ENCODE results near the gene ATXN10. TPM values are rescaled to one million over a fixed set of nuclear protein-coding genes. Genes with fewer than 3 reads are reported as not detected.

Gene ATXN10
- total RNA-seq, 1 experiment from 2014 or later = 303 TPM

DNA sequence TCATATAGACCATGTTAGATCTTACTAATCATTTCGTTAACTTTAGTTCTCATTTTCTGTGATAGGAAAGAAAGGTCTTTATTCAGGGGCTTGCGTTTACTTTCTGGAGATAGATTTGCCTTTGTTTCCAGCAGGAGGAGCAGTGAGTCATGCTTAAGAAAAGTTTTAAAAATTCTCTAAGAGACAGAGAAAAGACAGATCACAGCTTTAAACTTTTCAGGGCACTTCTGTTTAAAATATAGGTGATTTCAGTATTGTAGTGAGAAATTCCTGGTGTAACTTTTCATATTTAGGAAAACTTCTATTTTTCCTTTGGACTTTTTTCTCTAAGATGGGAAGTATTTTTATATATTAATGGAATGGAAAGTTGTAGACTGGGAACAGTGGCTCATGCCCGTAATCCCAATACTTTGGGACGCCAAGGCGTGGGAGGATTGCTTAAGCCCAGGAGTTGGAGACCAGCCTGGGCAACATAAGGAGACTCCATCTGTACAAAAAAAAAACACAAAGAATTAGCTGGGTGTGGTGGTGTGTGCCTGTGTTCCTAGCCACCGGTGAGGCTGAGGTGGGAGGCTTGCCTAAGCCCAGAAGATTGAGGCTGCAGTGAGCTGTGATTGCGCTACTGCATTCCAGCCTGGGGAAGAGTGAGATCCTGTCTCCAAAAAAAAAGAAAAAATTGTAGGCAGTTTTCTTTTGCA lies 60.3 kb downstream of the ATXN10 start:
- H3K27ac ChIP-seq = 0 out of 2 replicates have a peak overlapping the region, but pooled peaks have one; percentile 24
- TF ChIP-seq, protein P1, sequence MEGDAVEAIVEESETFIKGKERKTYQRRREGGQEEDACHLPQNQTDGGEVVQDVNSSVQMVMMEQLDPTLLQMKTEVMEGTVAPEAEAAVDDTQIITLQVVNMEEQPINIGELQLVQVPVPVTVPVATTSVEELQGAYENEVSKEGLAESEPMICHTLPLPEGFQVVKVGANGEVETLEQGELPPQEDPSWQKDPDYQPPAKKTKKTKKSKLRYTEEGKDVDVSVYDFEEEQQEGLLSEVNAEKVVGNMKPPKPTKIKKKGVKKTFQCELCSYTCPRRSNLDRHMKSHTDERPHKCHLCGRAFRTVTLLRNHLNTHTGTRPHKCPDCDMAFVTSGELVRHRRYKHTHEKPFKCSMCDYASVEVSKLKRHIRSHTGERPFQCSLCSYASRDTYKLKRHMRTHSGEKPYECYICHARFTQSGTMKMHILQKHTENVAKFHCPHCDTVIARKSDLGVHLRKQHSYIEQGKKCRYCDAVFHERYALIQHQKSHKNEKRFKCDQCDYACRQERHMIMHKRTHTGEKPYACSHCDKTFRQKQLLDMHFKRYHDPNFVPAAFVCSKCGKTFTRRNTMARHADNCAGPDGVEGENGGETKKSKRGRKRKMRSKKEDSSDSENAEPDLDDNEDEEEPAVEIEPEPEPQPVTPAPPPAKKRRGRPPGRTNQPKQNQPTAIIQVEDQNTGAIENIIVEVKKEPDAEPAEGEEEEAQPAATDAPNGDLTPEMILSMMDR (conservative IDR thresholded peaks at IDR 0.05) = peak; percentile 61
- no peak for TF ChIP-seq EZH2 (IDR thresholded peaks at IDR 0.05; ENCODE audit: low read depth)
- H2AFZ ChIP-seq = no peak overlapping the region
- POLR2A ChIA-PET (ENCODE audit: unreplicated experiment) = no interaction called here
- no peaks in the 10 kb centered on the region for H3K9me2 ChIP-seq (ENCODE audit: insufficient read depth)
- intact Hi-C loops (cut with micrococcal nuclease; ENCODE audit: unreplicated experiment) = no loop called here
- no peaks in the 10 kb centered on the region for H3K9me3 ChIP-seq (ENCODE audit: insufficient read depth, low read depth)
- BruUV-seq (replicated peaks) = no TSS peak
- H3K4me3 ChIP-seq = no peak overlapping the region
- H4K20me1 ChIP-seq (ENCODE audit: insufficient read depth) = peaks cover 5% of the 10 kb centered on the region; the same call in 1 of the 2 replicates
- peaks cover 73% of the 10 kb centered on the region for H3K79me2 ChIP-seq (ENCODE audit: low read depth)
- no peak for DNase-seq
- H3K4me1 ChIP-seq (replicated peaks; ENCODE audit: insufficient read depth) = no peaks in the 10 kb centered on the region
- peaks cover 44% of the 10 kb centered on the region for H3K36me3 ChIP-seq (ENCODE audit: low read depth)
- no peak overlapping the region for H3K4me2 ChIP-seq
- CTCF ChIA-PET = interaction anchor here (1.2 kb wide), 1 partner anchor 360 kb away, joined by 3 read pairs; no protein-coding TSS in a partner anchor
- no peaks in the 10 kb centered on the region for H3K27me3 ChIP-seq (ENCODE audit: insufficient read depth, low read depth)
- peaks cover 68% of the 10 kb centered on the region for H3F3A ChIP-seq (ENCODE audit: insufficient read depth, low read depth)

DNA sequence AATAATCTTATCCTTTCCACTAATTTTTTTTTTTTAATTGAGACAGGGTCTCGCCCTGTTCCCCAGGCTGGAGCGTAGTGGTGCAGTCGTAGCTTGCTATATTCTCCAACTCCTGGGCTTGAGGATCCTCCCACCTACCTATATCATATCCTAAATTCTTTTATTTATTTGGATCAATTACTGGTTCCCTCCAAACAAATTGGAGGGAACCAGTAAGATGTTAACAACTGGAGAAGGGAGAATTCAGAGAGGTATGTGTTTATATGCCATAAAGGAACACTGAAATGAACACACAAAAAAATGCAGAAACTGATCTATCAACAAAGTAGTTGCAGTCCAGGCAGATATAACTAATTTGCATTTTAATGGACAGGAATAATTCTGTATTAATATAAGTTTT lies 63.6 kb downstream of the ATXN10 start:
- Histone ChIP-seq H3K9me2 (ENCODE audit: insufficient read depth) (no peaks in the 10 kb centered on the region), H2AFZ (no peak overlapping the region), H3K27ac (no peak overlapping the region), H3K9me3 (ENCODE audit: insufficient read depth, low read depth) (peaks cover 4% of the 10 kb centered on the region; the same call in 1 of the 2 replicates), H4K20me1 (ENCODE audit: insufficient read depth) (no peaks in the 10 kb centered on the region; the same call in 1 of the 2 replicates), H3F3A (ENCODE audit: insufficient read depth, low read depth) (peaks cover 69% of the 10 kb centered on the region), H3K36me3 (ENCODE audit: low read depth) (peaks cover 54% of the 10 kb centered on the region), H3K4me3 (no peak overlapping the region), H3K79me2 (ENCODE audit: low read depth) (peaks cover 73% of the 10 kb centered on the region), H3K4me2 (no peak overlapping the region), H3K4me1 (replicated peaks; ENCODE audit: insufficient read depth) (no peaks in the 10 kb centered on the region; the same call in 1 of the 2 replicates), H3K27me3 (ENCODE audit: insufficient read depth, low read depth) (no peaks in the 10 kb centered on the region)
- DNase-seq = no peak
- ChIA-PET POLR2A (ENCODE audit: unreplicated experiment) (no interaction called here), CTCF (no interaction called here)
- TF ChIP-seq, protein P1 (conservative IDR thresholded peaks at IDR 0.05) = no peak
- no peak for TF ChIP-seq EZH2 (IDR thresholded peaks at IDR 0.05; ENCODE audit: low read depth)
- intact Hi-C loops (cut with micrococcal nuclease; ENCODE audit: unreplicated experiment) = no loop called here
- no TSS peak for BruUV-seq (replicated peaks)

DNA sequence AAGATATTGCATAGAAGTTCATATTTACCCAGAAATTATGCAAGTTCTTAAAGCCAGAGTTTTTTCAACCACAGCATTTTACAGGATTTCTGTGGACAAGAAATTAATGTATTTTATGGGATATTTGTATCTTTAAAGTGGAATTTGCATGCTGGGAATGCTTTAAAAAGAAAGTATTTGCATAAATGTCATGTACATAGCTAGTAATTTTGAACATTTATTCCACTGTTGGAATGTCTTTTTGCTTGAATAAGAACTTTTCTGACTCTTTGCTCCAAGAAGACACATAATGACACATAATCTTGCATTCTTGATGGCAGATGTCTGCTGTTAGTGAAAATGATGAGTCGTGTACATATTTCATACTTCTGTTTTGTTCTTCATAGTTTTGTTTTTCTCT lies 66.6 kb downstream of the ATXN10 start:
- Histone ChIP-seq H3K36me3 (ENCODE audit: low read depth) (peaks cover 67% of the 10 kb centered on the region), H3F3A (ENCODE audit: insufficient read depth, low read depth) (peaks cover 78% of the 10 kb centered on the region), H3K79me2 (ENCODE audit: low read depth) (peaks cover 52% of the 10 kb centered on the region), H4K20me1 (ENCODE audit: insufficient read depth) (no peaks in the 10 kb centered on the region), H3K9me2 (ENCODE audit: insufficient read depth) (no peaks in the 10 kb centered on the region), H3K9me3 (ENCODE audit: insufficient read depth, low read depth) (peaks cover 8% of the 10 kb centered on the region; the same call in 1 of the 2 replicates), H3K4me2 (no peak overlapping the region), H3K27ac (no peak overlapping the region), H3K27me3 (ENCODE audit: insufficient read depth, low read depth) (no peaks in the 10 kb centered on the region), H3K4me3 (no peak overlapping the region), H2AFZ (no peak overlapping the region), H3K4me1 (replicated peaks; ENCODE audit: insufficient read depth) (peaks cover 25% of the 10 kb centered on the region)
- BruUV-seq (replicated peaks) = no TSS peak
- TF ChIP-seq, protein P1 (conservative IDR thresholded peaks at IDR 0.05) = no peak
- no peak for TF ChIP-seq EZH2 (IDR thresholded peaks at IDR 0.05; ENCODE audit: low read depth)
- no peak for DNase-seq
- CTCF ChIA-PET = no interaction called here
- intact Hi-C loops (cut with micrococcal nuclease; ENCODE audit: unreplicated experiment) = no loop called here
- POLR2A ChIA-PET (ENCODE audit: unreplicated experiment) = interaction anchor here (0.7 kb wide), 2 partner anchors 31 to 137 kb away, joined by 4 to 6 read pairs; no protein-coding TSS in a partner anchor

All from PC-9 (cell line).